ENCODE measurements around the gene ABCA8.
"Not testable (repeated sequence)": the region's sequence is repeated elsewhere in the genome, so short reads cannot be mapped to it uniquely, and the experiment has no call there.

ABCA8 gene

DNA sequence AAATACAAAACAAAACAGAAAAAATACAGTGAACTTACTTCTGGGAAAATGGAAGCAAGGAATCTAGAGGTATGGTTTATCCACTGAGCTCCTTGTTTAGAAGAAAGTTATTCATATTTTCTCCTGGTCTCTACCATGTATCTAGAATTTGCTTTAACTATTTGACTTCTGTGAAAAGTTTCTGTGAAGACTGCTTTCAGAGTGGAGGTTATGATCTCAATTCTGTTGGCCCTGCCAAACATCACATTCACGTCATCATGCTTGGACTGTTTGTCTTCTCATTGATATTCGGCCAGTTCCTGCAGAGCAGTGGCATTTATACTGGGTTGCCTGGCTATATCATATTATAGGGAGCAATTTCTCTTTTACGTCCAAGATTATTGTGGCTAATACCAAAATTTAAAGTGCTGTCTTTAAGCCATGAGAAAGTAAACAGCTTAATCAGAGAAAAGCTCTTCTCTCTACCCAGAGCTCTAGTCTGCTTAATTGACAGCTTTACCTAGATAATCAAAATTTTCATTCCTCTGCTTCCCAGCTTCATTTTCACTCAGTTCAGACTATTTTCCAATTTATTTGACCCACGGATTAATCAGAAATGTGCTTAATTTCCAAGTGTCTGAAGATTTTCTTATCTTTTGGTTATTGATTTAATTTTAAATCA lies at the start of gene ABCA8:
Gene ABCA8 (minus strand): TSS at position 212 of the 661 bp plus-strand sequence. CDS start 13,358 bp downstream, outside the sequence.
- TF ChIP-seq SUZ12 (IDR thresholded peaks at IDR 0.05; ENCODE audit: extremely low read depth, insufficient read depth, insufficient read length) (no peak), ZNF274 (IDR thresholded peaks at IDR 0.05; ENCODE audit: low read depth, low read length) (no peak), YY1 (IDR thresholded peaks at IDR 0.05; ENCODE audit: insufficient read depth, insufficient read length) (no peak)
- Histone ChIP-seq H3K9me3 (ENCODE audit: insufficient read depth, low read length) (no peaks in the 10 kb centered on the region), H3K4me1 (ENCODE audit: insufficient read depth, insufficient read length) (no peaks in the 10 kb centered on the region), H3K4me3 (ENCODE audit: insufficient read length, low read depth) (no peak within 1 kb of the TSS), H3K27me3 (ENCODE audit: insufficient read depth, insufficient read length) (no peaks in the 10 kb centered on the region), H3K36me3 (ENCODE audit: insufficient read depth, insufficient read length, low read length) (no peaks in the 10 kb centered on the region), H3K9ac (ENCODE audit: insufficient read length, low read depth) (no peak within 1 kb of the TSS)
- DNase-seq (ENCODE audit: low read depth, low spot score), result no peak

DNA sequence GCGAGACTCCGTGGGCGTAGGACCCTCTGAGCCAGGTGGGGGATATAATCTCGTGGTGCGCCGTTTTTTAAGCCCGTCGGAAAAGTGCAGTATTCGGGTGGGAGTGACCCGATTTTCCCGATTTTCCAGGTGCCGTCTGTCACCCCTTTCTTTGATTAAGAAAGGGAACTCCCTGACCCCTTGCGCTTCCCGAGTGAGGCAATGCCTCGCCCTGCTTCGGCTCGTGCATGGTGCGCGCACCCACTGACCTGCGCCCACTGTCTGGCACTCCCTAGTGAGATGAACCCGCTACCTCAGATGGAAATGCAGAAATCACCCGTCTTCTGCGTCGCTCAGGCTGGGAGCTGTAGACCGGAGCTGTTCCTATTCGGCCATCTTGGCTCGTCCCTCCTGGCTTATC lies 49.6 kb upstream of the ABCA8 start:
- H3K4me1 ChIP-seq (ENCODE audit: insufficient read depth, insufficient read length); H3K27me3 ChIP-seq (ENCODE audit: insufficient read depth, insufficient read length); H3K9me3 ChIP-seq (ENCODE audit: insufficient read depth, low read length); H3K36me3 ChIP-seq (ENCODE audit: insufficient read depth, insufficient read length, low read length); DNase-seq (ENCODE audit: low read depth, low spot score): not testable (repeated sequence)
- Histone ChIP-seq H3K9ac (ENCODE audit: insufficient read length, low read depth) (peak overlapping the region; percentile 29), H3K4me3 (ENCODE audit: insufficient read length, low read depth) (peak overlapping the region; percentile 33)

- not testable (repeated sequence) for H3K27me3 ChIP-seq (ENCODE audit: insufficient read depth, insufficient read length); H3K4me3 ChIP-seq (ENCODE audit: insufficient read length, low read depth); H3K9ac ChIP-seq (ENCODE audit: insufficient read length, low read depth); DNase-seq (ENCODE audit: low read depth, low spot score); H3K36me3 ChIP-seq (ENCODE audit: insufficient read depth, insufficient read length, low read length); H3K9me3 ChIP-seq (ENCODE audit: insufficient read depth, low read length); H3K4me1 ChIP-seq (ENCODE audit: insufficient read depth, insufficient read length)
These were observed 44.6 kb upstream of the ABCA8 start for GRCh38 chr17:68999743-69000142.

DNA sequence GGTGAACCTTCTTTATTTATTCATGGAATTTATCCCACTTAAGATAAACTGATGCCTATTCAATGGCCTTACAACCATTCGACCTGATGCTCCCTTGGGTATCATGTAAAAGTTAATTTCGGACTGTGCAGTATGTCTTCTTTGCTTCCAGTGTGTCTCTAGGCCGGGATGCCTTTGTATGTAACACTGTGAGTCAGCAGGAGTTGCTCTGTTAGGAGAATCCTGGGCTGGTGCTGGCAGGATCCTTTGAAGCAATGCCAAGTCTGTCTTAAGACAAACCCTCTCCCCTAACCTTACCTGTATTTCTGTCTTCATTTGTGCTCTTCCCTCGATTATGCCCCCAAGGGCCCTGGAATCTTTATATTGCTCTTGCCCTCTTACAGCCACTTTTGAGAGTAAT lies 37.9 kb upstream of the ABCA8 start:
- Histone ChIP-seq H3K36me3 (ENCODE audit: insufficient read depth, insufficient read length, low read length) (no peaks in the 10 kb centered on the region), H3K9me3 (ENCODE audit: insufficient read depth, low read length) (no peaks in the 10 kb centered on the region), H3K9ac (ENCODE audit: insufficient read length, low read depth) (no peak overlapping the region), H3K4me1 (ENCODE audit: insufficient read depth, insufficient read length) (no peaks in the 10 kb centered on the region), H3K27me3 (ENCODE audit: insufficient read depth, insufficient read length) (no peaks in the 10 kb centered on the region), H3K4me3 (ENCODE audit: insufficient read length, low read depth) (no peak overlapping the region)
- DNase-seq (ENCODE audit: low read depth, low spot score), result no peak
- TF ChIP-seq YY1 (IDR thresholded peaks at IDR 0.05; ENCODE audit: insufficient read depth, insufficient read length), result no peak
- TF ChIP-seq ZNF274 (IDR thresholded peaks at IDR 0.05; ENCODE audit: low read depth, low read length), result no peak
- TF ChIP-seq SUZ12 (IDR thresholded peaks at IDR 0.05; ENCODE audit: extremely low read depth, insufficient read depth, insufficient read length), result no peak

- Histone ChIP-seq H3K4me1 (ENCODE audit: insufficient read depth, insufficient read length) (no peaks in the 10 kb centered on the region), H3K36me3 (ENCODE audit: insufficient read depth, insufficient read length, low read length) (no peaks in the 10 kb centered on the region), H3K9ac (ENCODE audit: insufficient read length, low read depth) (no peak overlapping the region), H3K4me3 (ENCODE audit: insufficient read length, low read depth) (no peak overlapping the region), H3K27me3 (ENCODE audit: insufficient read depth, insufficient read length) (no peaks in the 10 kb centered on the region), H3K9me3 (ENCODE audit: insufficient read depth, low read length) (no peaks in the 10 kb centered on the region)
- no peak for DNase-seq (ENCODE audit: low read depth, low spot score)
- TF ChIP-seq YY1 (IDR thresholded peaks at IDR 0.05; ENCODE audit: insufficient read depth, insufficient read length), result no peak
- TF ChIP-seq SUZ12 (IDR thresholded peaks at IDR 0.05; ENCODE audit: extremely low read depth, insufficient read depth, insufficient read length), result no peak
- no peak for TF ChIP-seq ZNF274 (IDR thresholded peaks at IDR 0.05; ENCODE audit: low read depth, low read length)
These were observed 32.8 kb upstream of the ABCA8 start for GRCh38 chr17:68987966-68988365.

DNA sequence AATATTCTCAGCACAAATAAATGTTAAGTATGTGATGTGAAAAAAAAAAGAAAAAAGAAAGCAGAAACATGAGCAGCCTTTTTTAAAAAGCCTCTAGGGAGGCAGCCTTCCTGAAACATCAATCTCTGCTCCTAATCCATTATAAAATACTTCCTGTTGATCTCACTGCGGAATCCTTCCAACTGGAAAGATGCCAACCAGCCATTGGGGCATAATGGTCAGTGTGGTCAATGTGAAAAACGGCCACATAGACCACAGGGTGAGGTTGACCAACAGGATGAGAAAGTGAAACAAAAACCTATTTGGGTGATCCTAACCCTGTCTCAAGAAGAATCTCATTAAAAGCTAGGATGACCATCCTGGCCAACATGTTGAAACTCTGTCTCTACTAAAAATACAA lies 26.1 kb upstream of the ABCA8 start:
- no peak overlapping the region for H3K4me3 ChIP-seq (ENCODE audit: insufficient read length, low read depth)
- H3K36me3 ChIP-seq (ENCODE audit: insufficient read depth, insufficient read length, low read length), result no peaks in the 10 kb centered on the region
- H3K4me1 ChIP-seq (ENCODE audit: insufficient read depth, insufficient read length), result no peaks in the 10 kb centered on the region
- no peak overlapping the region for H3K9ac ChIP-seq (ENCODE audit: insufficient read length, low read depth)
- TF ChIP-seq SUZ12 (IDR thresholded peaks at IDR 0.05; ENCODE audit: extremely low read depth, insufficient read depth, insufficient read length), result no peak
- TF ChIP-seq YY1 (IDR thresholded peaks at IDR 0.05; ENCODE audit: insufficient read depth, insufficient read length), result no peak
- TF ChIP-seq ZNF274 (IDR thresholded peaks at IDR 0.05; ENCODE audit: low read depth, low read length), result no peak
- no peaks in the 10 kb centered on the region for H3K27me3 ChIP-seq (ENCODE audit: insufficient read depth, insufficient read length)
- H3K9me3 ChIP-seq (ENCODE audit: insufficient read depth, low read length), result no peaks in the 10 kb centered on the region
- DNase-seq (ENCODE audit: low read depth, low spot score), result no peak

DNA sequence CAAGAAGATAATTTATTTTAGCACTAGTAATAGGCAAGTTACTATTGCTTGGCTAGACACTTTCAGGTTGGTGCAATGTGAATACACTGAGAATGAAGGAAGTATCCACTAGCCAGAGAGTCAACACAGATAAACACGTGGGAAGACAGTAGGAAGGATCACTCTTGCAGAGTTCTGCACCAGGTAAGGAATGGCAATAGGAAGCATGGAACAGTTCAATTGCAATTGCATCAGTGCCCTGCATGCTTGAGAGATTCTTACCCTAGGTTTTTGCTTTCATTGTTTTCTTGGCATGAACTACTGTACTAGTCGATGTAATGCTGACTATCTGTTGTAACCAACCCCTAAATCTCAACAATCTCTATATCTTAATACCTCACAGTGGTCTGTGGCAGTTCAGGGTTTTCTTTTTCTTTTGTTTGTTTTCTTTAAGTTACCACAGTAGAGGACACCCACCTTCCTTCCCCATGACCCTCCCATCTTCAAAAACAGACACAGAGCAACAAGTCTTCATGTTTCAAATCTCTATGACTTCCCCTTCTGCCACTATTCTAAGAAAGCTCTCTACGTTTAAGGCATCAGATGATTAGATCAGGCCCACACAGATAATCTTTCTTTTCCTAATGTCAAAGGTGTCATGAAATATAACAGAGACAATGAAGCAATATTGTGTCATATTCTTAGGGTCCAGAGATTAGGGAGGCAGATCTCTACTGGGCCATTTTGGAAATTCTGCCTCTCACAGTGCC lies 18.1 kb upstream of the ABCA8 start:
- no peaks in the 10 kb centered on the region for H3K36me3 ChIP-seq (ENCODE audit: insufficient read depth, insufficient read length, low read length)
- no peak overlapping the region for H3K4me3 ChIP-seq (ENCODE audit: insufficient read length, low read depth)
- no peaks in the 10 kb centered on the region for H3K4me1 ChIP-seq (ENCODE audit: insufficient read depth, insufficient read length)
- no peak for TF ChIP-seq ZNF274 (IDR thresholded peaks at IDR 0.05; ENCODE audit: low read depth, low read length)
- TF ChIP-seq SUZ12 (IDR thresholded peaks at IDR 0.05; ENCODE audit: extremely low read depth, insufficient read depth, insufficient read length), result no peak
- no peak for TF ChIP-seq YY1 (IDR thresholded peaks at IDR 0.05; ENCODE audit: insufficient read depth, insufficient read length)
- H3K27me3 ChIP-seq (ENCODE audit: insufficient read depth, insufficient read length), result no peaks in the 10 kb centered on the region
- DNase-seq (ENCODE audit: low read depth, low spot score), result no peak
- no peak overlapping the region for H3K9ac ChIP-seq (ENCODE audit: insufficient read length, low read depth)
- no peaks in the 10 kb centered on the region for H3K9me3 ChIP-seq (ENCODE audit: insufficient read depth, low read length)
